ENCODE measurements around the gene ZNF132.
A peak's percentile ranks its signal among the peaks of the same experiment; 100 is the strongest.
"Not testable (repeated sequence)": the region's sequence is repeated elsewhere in the genome, so short reads cannot be mapped to it uniquely, and the experiment has no call there.

Gene ZNF132

DNA sequence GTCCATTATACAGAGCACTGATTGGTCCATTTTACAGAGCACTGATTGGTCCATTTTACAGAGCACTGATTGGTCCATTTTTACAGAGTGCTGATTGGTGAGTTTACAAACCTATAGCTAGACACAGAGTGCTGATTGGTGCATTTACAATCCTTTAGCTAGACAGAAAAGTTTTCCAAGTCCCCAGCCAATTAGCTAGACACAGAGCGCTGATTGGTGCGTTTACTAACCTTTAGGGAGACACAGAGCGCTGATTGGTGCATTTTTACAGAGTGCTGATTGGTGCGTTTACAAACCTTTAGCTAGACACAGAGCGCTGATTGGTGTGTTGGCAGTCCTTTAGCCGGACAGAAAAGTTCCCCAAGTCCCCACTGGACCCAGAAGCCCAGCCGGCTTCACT is 3.0 kb upstream of the ZNF132 start:
- not testable (repeated sequence) for H3K4me1 ChIP-seq (ENCODE audit: control insufficient read depth, insufficient read depth, low read length); H3K36me3 ChIP-seq (ENCODE audit: control insufficient read depth, insufficient read depth, low read length); H3K9ac ChIP-seq (ENCODE audit: low read depth, low read length); H3K27me3 ChIP-seq (ENCODE audit: control insufficient read depth, insufficient read depth, low read length); H3K4me3 ChIP-seq (ENCODE audit: low read depth, low read length); H3K27ac ChIP-seq (ENCODE audit: low read depth, low read length)
- peaks cover 27% of the 10 kb centered on the region for H3K9me3 ChIP-seq (ENCODE audit: control insufficient read depth, insufficient read depth, low read length)

DNA sequence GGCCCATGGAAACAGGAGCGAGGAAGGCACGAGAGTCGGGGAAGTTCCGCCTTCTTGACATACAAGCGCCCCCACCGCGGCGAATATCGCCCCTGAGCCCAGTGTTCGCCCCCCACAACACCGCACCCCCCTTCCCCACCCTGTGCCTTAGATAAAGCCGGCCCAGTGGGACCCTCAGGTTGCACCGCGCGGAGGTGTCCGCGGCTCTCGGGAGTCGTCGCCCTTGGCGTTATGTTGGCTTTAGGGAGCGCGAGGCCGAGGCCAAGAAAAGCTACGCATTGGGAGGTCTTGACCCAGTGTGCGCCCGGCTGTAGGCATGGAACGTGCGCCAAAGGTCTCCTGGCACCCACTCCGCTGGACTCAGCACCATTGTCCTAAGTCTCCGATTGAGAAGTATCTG is 603 bp upstream of the ZNF132 start:
- Histone ChIP-seq H3K4me1 (ENCODE audit: control insufficient read depth, insufficient read depth, low read length) (no peaks in the 10 kb centered on the region), H3K27me3 (ENCODE audit: control insufficient read depth, insufficient read depth, low read length) (peaks cover 5% of the 10 kb centered on the region; the same call in 1 of the 2 replicates), H3K9me3 (ENCODE audit: control insufficient read depth, insufficient read depth, low read length) (peaks cover 42% of the 10 kb centered on the region), H3K36me3 (ENCODE audit: control insufficient read depth, insufficient read depth, low read length) (peaks cover 12% of the 10 kb centered on the region), H3K27ac (ENCODE audit: low read depth, low read length) (no peak overlapping the region), H3K4me3 (ENCODE audit: low read depth, low read length) (peak overlapping the region; percentile 69), H3K9ac (ENCODE audit: low read depth, low read length) (no peak overlapping the region)

DNA sequence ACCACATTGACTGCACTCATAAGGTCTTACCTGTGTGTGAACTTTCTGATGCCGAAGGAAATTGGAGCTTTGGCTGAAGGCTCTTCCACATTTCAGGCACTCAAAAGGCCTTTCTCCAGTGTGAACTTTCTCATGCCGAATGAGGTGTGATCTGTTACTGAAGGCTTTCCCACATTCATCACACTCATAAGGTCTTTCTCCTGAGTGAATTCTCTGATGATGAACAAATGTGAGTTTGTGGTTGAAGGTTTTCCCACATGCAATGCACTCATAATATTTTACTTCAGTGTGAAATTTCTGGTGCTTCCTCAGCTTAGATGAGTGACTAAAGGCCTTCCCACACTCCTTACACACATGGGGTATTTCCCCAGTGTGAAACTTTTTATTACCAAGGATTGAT is 5.7 kb downstream of the ZNF132 start:
- H3K9ac ChIP-seq (ENCODE audit: low read depth, low read length): no peak overlapping the region
- no peak overlapping the region for H3K27ac ChIP-seq (ENCODE audit: low read depth, low read length)
- H3K4me1 ChIP-seq (ENCODE audit: control insufficient read depth, insufficient read depth, low read length): no peaks in the 10 kb centered on the region
- no peaks in the 10 kb centered on the region for H3K27me3 ChIP-seq (ENCODE audit: control insufficient read depth, insufficient read depth, low read length)
- H3K36me3 ChIP-seq (ENCODE audit: control insufficient read depth, insufficient read depth, low read length): peaks cover 43% of the 10 kb centered on the region
- H3K4me3 ChIP-seq (ENCODE audit: low read depth, low read length): no peak overlapping the region; the same call in 1 of the 2 replicates
- H3K9me3 ChIP-seq (ENCODE audit: control insufficient read depth, insufficient read depth, low read length): peaks cover 86% of the 10 kb centered on the region

DNA sequence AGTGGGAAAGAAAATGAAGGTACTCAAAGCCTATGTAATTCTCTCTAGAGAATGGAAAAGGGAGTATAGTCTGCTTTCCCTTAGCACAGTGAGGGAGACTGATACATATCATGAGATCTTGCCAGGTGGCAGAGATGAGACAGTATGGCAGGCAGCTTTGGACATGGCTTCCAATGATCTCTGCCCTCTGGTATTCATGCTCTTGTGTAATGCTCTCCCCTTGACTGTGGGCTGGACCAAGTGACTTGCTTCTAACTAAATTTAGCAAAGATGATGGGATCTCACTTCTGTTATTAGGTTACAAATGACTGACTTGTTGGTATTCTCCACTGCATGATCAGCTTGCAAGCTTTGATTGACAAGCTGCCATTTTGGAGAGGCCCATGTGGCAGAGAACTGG is 10.2 kb downstream of the ZNF132 start:
- no peak overlapping the region for H3K4me3 ChIP-seq (ENCODE audit: low read depth, low read length)
- H3K9me3 ChIP-seq (ENCODE audit: control insufficient read depth, insufficient read depth, low read length): peaks cover 67% of the 10 kb centered on the region

DNA sequence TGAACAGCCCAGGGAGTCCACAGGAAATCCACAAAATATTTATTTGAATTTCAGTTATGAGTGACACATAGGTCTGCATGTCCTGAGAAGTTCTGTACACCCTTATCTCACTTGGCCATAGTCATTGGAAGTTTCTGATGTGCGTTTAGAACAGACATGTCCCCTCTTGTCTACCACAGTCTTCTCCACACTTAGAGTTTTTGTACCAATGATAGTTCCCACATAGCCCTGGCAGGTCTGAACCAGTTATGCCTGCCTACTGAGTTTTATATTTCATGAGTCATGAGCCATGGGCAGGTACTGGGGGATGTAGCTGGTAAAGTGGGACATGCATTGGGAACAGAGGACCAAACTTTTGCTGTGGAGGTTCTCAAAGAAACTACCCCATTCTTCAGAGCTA is 11.3 kb downstream of the ZNF132 start:
- no peak overlapping the region for H3K9ac ChIP-seq (ENCODE audit: low read depth, low read length)
- peaks cover 12% of the 10 kb centered on the region for H3K36me3 ChIP-seq (ENCODE audit: control insufficient read depth, insufficient read depth, low read length)
- no peaks in the 10 kb centered on the region for H3K27me3 ChIP-seq (ENCODE audit: control insufficient read depth, insufficient read depth, low read length)
- H3K4me1 ChIP-seq (ENCODE audit: control insufficient read depth, insufficient read depth, low read length): no peaks in the 10 kb centered on the region
- H3K4me3 ChIP-seq (ENCODE audit: low read depth, low read length): no peak overlapping the region
- no peak overlapping the region for H3K27ac ChIP-seq (ENCODE audit: low read depth, low read length)
- peaks cover 56% of the 10 kb centered on the region for H3K9me3 ChIP-seq (ENCODE audit: control insufficient read depth, insufficient read depth, low read length)

More for the DNA sequence above, 10.2 kb downstream of the ZNF132 start:
- no peaks in the 10 kb centered on the region for H3K4me1 ChIP-seq (ENCODE audit: control insufficient read depth, insufficient read depth, low read length)
- no peak overlapping the region for H3K9ac ChIP-seq (ENCODE audit: low read depth, low read length)
- no peaks in the 10 kb centered on the region for H3K27me3 ChIP-seq (ENCODE audit: control insufficient read depth, insufficient read depth, low read length)
- H3K27ac ChIP-seq (ENCODE audit: low read depth, low read length): no peak overlapping the region
- H3K36me3 ChIP-seq (ENCODE audit: control insufficient read depth, insufficient read depth, low read length): peaks cover 23% of the 10 kb centered on the region

DNA sequence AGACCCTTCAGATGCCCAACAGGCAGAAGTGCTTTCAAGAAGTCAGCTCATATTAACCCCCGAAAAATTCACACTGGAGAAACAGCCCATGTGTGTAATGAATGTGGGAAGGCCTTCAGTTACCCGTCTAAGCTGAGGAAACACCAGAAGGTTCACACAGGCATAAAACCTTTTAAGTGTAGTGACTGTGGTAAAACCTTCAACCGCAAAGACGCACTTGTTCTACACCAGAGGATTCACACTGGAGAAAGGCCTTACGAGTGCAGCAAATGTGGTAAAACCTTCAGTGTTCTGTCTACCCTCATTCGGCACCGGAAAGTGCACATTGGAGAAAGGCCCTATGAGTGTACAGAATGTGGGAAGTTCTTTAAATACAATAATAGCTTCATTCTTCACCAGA is 22.9 kb downstream of the ZNF132 start:
- Histone ChIP-seq H3K27ac (ENCODE audit: low read depth, low read length) (no peak overlapping the region), H3K4me1 (ENCODE audit: control insufficient read depth, insufficient read depth, low read length) (no peaks in the 10 kb centered on the region), H3K4me3 (ENCODE audit: low read depth, low read length) (no peak overlapping the region), H3K9me3 (ENCODE audit: control insufficient read depth, insufficient read depth, low read length) (no peaks in the 10 kb centered on the region), H3K27me3 (ENCODE audit: control insufficient read depth, insufficient read depth, low read length) (no peaks in the 10 kb centered on the region), H3K9ac (ENCODE audit: low read depth, low read length) (no peak overlapping the region), H3K36me3 (ENCODE audit: control insufficient read depth, insufficient read depth, low read length) (peaks cover 14% of the 10 kb centered on the region; the same call in 1 of the 2 replicates)

DNA sequence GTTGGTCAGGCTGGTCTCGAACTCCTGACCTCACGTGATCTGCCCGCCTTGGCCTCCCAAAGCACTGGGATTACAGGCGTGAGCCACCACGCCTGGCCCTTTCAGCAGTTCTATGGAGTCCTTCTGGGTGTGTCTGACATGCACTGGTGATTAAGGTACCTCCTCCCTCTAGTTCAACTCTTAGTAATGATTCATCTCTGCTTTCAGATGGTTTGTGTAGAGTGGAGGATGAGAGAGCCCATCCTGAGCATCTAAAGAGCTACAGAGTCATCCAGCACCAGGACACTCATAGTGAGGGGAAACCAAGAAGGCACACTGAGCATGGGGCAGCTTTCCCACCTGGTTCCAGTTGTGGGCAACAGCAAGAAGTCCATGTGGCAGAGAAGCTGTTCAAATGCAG is 23.3 kb downstream of the ZNF132 start:
- H3K36me3 ChIP-seq (ENCODE audit: control insufficient read depth, insufficient read depth, low read length): peaks cover 14% of the 10 kb centered on the region; the same call in 1 of the 2 replicates
- no peaks in the 10 kb centered on the region for H3K4me1 ChIP-seq (ENCODE audit: control insufficient read depth, insufficient read depth, low read length)
- H3K4me3 ChIP-seq (ENCODE audit: low read depth, low read length): no peak overlapping the region
- no peak overlapping the region for H3K27ac ChIP-seq (ENCODE audit: low read depth, low read length)
- no peak overlapping the region for H3K9ac ChIP-seq (ENCODE audit: low read depth, low read length)
- H3K9me3 ChIP-seq (ENCODE audit: control insufficient read depth, insufficient read depth, low read length): no peaks in the 10 kb centered on the region
- H3K27me3 ChIP-seq (ENCODE audit: control insufficient read depth, insufficient read depth, low read length): no peaks in the 10 kb centered on the region

DNA sequence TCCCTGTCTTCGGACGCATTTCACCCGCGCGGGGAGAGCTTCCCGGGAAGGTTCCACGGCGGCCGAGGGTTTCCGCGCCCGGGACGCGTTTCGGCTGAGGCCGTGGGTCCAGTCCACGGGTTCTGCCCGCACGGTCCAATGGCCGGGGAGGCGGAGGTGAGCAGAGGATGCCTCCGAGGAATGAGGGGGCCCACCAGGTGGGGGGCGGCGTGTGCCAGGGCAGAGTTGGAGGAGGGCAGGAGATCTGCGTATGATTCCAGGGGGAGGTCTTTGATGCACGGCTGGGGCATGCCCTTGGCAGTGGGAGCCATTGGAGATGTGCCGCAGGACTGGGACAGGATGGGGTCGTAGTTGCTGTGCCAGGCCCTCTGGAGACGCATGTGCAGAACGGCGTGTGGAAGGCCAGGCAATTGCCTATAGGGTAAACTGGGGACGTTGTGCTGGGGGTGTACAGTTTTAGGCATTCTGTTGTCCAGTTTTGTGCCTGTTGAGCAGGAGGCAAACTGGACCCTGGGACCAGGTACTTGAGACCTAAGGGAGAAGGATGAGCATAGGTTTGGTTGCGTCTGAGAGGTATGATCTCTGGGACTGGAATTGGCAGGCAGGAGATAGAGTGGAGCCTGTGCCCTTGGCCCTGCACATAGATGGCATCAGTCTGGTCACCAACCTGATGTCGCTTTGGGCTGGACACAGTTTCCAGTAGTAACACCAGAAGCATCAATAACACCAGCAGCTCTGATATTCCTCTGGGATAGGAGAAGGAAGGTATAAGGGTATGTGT is 30.8 kb downstream of the ZNF132 start:
- Histone ChIP-seq H3K9me3 (ENCODE audit: control insufficient read depth, insufficient read depth, low read length) (no peaks in the 10 kb centered on the region), H3K4me1 (ENCODE audit: control insufficient read depth, insufficient read depth, low read length) (no peaks in the 10 kb centered on the region), H3K9ac (ENCODE audit: low read depth, low read length) (peak overlapping the region; percentile 46; the same call in 1 of the 2 replicates), H3K27me3 (ENCODE audit: control insufficient read depth, insufficient read depth, low read length) (peaks cover 7% of the 10 kb centered on the region; the same call in 1 of the 2 replicates), H3K4me3 (ENCODE audit: low read depth, low read length) (peak overlapping the region; percentile 93), H3K27ac (ENCODE audit: low read depth, low read length) (no peak overlapping the region), H3K36me3 (ENCODE audit: control insufficient read depth, insufficient read depth, low read length) (no peaks in the 10 kb centered on the region)

DNA sequence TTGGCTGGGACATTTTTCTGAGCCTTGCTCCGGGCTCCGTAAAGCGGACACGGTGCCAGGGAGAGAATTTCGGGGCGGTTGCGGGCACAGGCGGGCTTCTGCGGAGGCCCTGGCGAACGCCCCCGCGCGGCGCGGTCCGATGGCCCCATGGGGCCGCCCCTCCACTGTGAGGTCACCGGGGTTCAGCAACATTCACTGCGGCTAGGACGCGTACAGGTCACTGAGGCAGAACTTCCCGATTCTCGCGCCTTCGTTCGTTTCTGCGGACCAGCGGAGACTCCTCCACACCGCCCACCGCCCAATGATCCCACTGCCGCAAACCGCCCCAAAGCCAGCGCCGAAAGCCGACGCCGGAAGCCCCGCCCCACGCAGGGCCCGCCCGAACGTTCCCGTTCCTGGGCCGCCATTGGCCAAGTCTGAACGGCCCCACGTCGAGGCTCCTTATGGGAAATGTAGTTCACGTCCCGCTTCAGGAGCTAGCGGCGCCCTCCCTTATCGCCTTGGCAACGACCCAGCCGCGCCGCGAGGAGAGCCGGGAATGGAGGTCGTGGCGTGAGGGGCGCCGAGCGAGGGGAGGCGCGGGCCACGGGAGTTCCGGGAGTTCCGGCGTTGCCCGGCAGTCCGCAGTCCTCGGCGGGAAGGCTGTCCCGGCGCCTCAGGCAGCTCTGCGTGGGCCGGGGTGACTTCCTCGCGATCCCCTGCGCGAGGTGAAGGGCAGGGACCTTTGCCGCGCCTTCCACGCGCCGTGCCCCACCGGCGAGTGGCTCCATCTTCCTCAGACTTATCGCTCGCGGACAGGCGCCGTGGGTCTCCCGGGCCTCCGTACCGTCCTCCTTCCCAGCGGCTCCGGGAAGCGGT is 31.6 kb downstream of the ZNF132 start, which contains the start of gene ZNF584:
Gene ZNF584 (plus strand): TSS at position 498 of the 858 bp plus-strand sequence. CDS start 499 bp downstream, outside the sequence.
- peak within 1 kb of the TSS; percentile 88 for H3K27ac ChIP-seq (ENCODE audit: low read depth, low read length)
- no peaks in the 10 kb centered on the region for H3K9me3 ChIP-seq (ENCODE audit: control insufficient read depth, insufficient read depth, low read length)
- peak within 1 kb of the TSS; percentile 81 for H3K9ac ChIP-seq (ENCODE audit: low read depth, low read length)
- H3K27me3 ChIP-seq (ENCODE audit: control insufficient read depth, insufficient read depth, low read length): peaks cover 7% of the 10 kb centered on the region; the same call in 1 of the 2 replicates
- H3K4me3 ChIP-seq (ENCODE audit: low read depth, low read length): peak within 1 kb of the TSS; percentile 93
- no peaks in the 10 kb centered on the region for H3K36me3 ChIP-seq (ENCODE audit: control insufficient read depth, insufficient read depth, low read length)
- H3K4me1 ChIP-seq (ENCODE audit: control insufficient read depth, insufficient read depth, low read length): no peaks in the 10 kb centered on the region

DNA sequence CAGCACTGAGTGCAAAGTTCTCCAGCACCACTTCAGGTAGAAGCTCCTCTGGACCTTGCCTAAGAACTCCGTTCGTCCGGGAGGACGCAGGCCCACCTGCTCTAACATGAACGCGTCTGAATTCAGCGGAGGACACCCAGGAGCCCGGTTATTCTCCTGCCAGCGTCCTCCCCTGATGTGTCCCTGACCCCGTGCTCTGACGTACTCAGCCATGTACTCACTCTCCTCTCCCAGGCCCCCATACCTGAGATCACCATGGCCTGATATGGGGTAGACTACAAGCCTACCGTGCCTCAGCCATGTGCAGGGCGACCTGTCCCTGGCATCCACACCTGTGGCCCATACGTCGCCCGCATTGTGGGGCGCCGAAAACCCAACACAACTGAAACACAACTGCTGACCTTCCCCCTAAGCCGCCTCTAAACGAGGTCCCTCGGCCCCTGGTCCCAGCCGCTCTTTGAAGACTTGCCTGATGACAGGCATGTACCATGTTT is 32.2 kb downstream of the ZNF132 start:
- no peaks in the 10 kb centered on the region for H3K9me3 ChIP-seq (ENCODE audit: control insufficient read depth, insufficient read depth, low read length)
- H3K27me3 ChIP-seq (ENCODE audit: control insufficient read depth, insufficient read depth, low read length): peaks cover 7% of the 10 kb centered on the region; the same call in 1 of the 2 replicates
- no peaks in the 10 kb centered on the region for H3K36me3 ChIP-seq (ENCODE audit: control insufficient read depth, insufficient read depth, low read length)
- peak overlapping the region; percentile 93 for H3K4me3 ChIP-seq (ENCODE audit: low read depth, low read length)
- no peaks in the 10 kb centered on the region for H3K4me1 ChIP-seq (ENCODE audit: control insufficient read depth, insufficient read depth, low read length)
- H3K9ac ChIP-seq (ENCODE audit: low read depth, low read length): peak overlapping the region; percentile 81
- H3K27ac ChIP-seq (ENCODE audit: low read depth, low read length): peak overlapping the region; percentile 88
